Measurements from ENCODE around the gene CGRRF1. TPM values are rescaled to one million over a fixed set of nuclear protein-coding genes. Genes with fewer than 3 reads are reported as not detected.

CGRRF1 gene
- total and polyA plus RNA-seq, 4 experiments from 2014 or later, result 21.8 to 60.7 (median 24.8) TPM

DNA sequence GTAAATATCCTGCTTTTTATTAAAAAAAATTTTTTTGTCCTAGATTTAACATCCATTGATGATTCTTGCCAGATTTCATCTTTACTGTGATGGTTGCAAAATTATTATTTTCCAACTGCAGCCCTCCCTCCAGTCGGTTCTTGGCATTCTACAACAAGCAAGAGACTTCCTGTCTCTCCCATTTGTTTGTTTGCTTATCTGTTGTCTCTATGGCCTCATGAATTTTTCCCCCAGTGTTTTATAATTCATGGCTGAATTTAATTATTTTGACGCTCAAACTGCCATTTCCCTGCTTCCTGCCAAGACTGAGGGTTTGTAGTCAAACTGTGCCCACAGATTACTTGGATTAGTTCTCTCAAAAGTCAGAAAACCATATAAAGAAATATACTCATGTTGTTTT lies 25.9 kb downstream of the CGRRF1 start:
- H3K36me3 Mint-ChIP-seq, result peaks cover 36 to 47% of the 10 kb centered on the region in 2 donors
- ChIA-PET CTCF (ENCODE audit: partially characterized antibody) (no interaction called here), POLR2A (ENCODE audit: partially characterized antibody) (no interaction called here)
- Histone ChIP-seq H3K4me1 (ENCODE audit: insufficient read depth, low read length) (no peaks in the 10 kb centered on the region), H3K27me3 (ENCODE audit: insufficient read depth, low read length) (no peaks in the 10 kb centered on the region), H3K4me3 (ENCODE audit: low read length in 2 of 2) (no peak overlapping the region), H3K36me3 (ENCODE audit: insufficient read depth, low read length) (peaks cover 7% of the 10 kb centered on the region), H3K9me3 (ENCODE audit: control insufficient read depth in 1 of 2, low read length in 2 of 2) (no peaks in the 10 kb centered on the region), H3K27ac (ENCODE audit: low read depth, low read length) (no peak overlapping the region)
- H3K4me1 Mint-ChIP-seq, result peaks cover 0 to 6% (median 3%) of the 10 kb centered on the region in 4 donors
- no peak overlapping the region for H3K4me3 Mint-ChIP-seq
- intact Hi-C loops (cut with micrococcal nuclease), result no loop called here
- H3K9me3 Mint-ChIP-seq, result no peaks in the 10 kb centered on the region
- no peak overlapping the region for H3K27ac Mint-ChIP-seq
- DNase-seq, result no peak
- no peaks in the 10 kb centered on the region for H3K27me3 Mint-ChIP-seq

DNA sequence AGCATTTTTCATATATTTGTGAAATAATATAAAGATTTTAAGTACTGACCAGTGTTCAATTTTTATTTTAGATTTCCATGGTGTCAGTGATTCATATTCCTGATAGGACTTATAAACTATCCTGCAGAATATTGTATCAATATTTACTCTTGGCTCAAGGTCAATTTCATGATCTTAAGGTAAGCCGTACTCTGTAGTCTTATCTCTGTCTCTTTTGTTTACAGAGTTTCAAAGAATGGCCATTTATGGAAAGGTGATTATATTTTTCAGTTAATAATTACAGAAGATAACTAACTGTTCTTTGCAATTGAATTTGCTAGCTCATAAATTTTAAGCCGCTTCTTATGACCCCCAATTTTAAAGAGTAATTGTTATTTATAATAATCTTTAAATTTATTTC lies 27.9 kb downstream of the CGRRF1 start:
- no peak overlapping the region for H3K4me3 ChIP-seq (ENCODE audit: low read length in 2 of 2)
- peaks cover 0 to 2% (median 0%) of the 10 kb centered on the region in 4 donors for H3K4me1 Mint-ChIP-seq
- POLR2A ChIA-PET (ENCODE audit: partially characterized antibody), result no interaction called here

DNA sequence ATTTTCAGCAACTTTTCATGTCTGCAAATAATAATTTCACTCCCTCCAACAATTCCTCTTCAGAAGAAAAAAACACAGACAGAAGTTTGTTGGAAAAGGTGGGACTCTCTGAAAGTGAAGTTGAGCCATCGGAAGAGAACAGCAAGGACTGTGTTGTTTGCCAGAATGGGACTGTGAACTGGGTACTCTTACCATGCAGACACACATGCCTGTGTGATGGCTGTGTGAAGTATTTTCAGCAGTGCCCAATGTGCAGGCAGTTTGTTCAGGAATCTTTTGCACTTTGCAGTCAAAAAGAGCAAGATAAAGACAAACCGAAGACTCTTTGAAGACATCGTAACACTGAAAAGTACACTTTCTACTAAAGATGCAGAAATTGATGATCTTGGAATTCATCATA lies 28.3 kb downstream of the CGRRF1 start:
- POLR2A ChIA-PET (ENCODE audit: partially characterized antibody), result no interaction called here
- no peak for DNase-seq
- Histone ChIP-seq H3K27ac (ENCODE audit: low read depth, low read length) (no peak overlapping the region), H3K27me3 (ENCODE audit: insufficient read depth, low read length) (no peaks in the 10 kb centered on the region), H3K36me3 (ENCODE audit: insufficient read depth, low read length) (peaks cover 7% of the 10 kb centered on the region), H3K9me3 (ENCODE audit: control insufficient read depth in 1 of 2, low read length in 2 of 2) (no peaks in the 10 kb centered on the region), H3K4me1 (ENCODE audit: insufficient read depth, low read length) (no peaks in the 10 kb centered on the region), H3K4me3 (ENCODE audit: low read length in 2 of 2) (no peak overlapping the region)
- Mint-ChIP-seq H3K4me3 (no peak overlapping the region), H3K36me3 (peaks cover 33 to 36% of the 10 kb centered on the region in 2 donors), H3K9me3 (peaks cover 0 to 2% (median 0%) of the 10 kb centered on the region in 8 donors), H3K27me3 (no peaks in the 10 kb centered on the region), H3K4me1 (no peaks in the 10 kb centered on the region), H3K27ac (no peak overlapping the region)
- intact Hi-C loops (cut with micrococcal nuclease), result no loop called here
- CTCF ChIA-PET (ENCODE audit: partially characterized antibody), result interaction anchor here (1.4 kb wide), 1 partner anchor 236 kb away, joined by 3 read pairs; no protein-coding TSS in a partner anchor

More for the DNA sequence above, 27.9 kb downstream of the CGRRF1 start:
- Histone ChIP-seq H3K27me3 (ENCODE audit: insufficient read depth, low read length) (no peaks in the 10 kb centered on the region), H3K9me3 (ENCODE audit: control insufficient read depth in 1 of 2, low read length in 2 of 2) (no peaks in the 10 kb centered on the region), H3K36me3 (ENCODE audit: insufficient read depth, low read length) (peaks cover 7% of the 10 kb centered on the region), H3K27ac (ENCODE audit: low read depth, low read length) (no peak overlapping the region), H3K4me1 (ENCODE audit: insufficient read depth, low read length) (no peaks in the 10 kb centered on the region)
- Mint-ChIP-seq H3K9me3 (no peaks in the 10 kb centered on the region), H3K27ac (no peak overlapping the region), H3K4me3 (no peak overlapping the region), H3K36me3 (peaks cover 33 to 39% of the 10 kb centered on the region in 2 donors), H3K27me3 (no peaks in the 10 kb centered on the region)
- no peak for DNase-seq
- intact Hi-C loops (cut with micrococcal nuclease), result no loop called here
- CTCF ChIA-PET (ENCODE audit: partially characterized antibody), result no interaction called here

GRCh38 chr14:54547583-54547982 lies 37.9 kb downstream of the CGRRF1 start:
- intact Hi-C loops (cut with micrococcal nuclease), result no loop called here
- Mint-ChIP-seq H3K27me3 (peaks cover 0 to 9% of the 10 kb centered on the region in 2 donors), H3K27ac (no peak overlapping the region), H3K36me3 (no peaks in the 10 kb centered on the region), H3K4me3 (no peak overlapping the region), H3K4me1 (no peaks in the 10 kb centered on the region), H3K9me3 (peaks cover 0 to 2% (median 0%) of the 10 kb centered on the region in 8 donors)
- Histone ChIP-seq H3K27ac (ENCODE audit: low read depth, low read length) (no peak overlapping the region), H3K4me1 (ENCODE audit: insufficient read depth, low read length) (no peaks in the 10 kb centered on the region), H3K4me3 (ENCODE audit: low read length in 2 of 2) (no peak overlapping the region), H3K36me3 (ENCODE audit: insufficient read depth, low read length) (no peaks in the 10 kb centered on the region), H3K9me3 (ENCODE audit: control insufficient read depth in 1 of 2, low read length in 2 of 2) (no peaks in the 10 kb centered on the region), H3K27me3 (ENCODE audit: insufficient read depth, low read length) (no peaks in the 10 kb centered on the region)
- no peak for DNase-seq
- ChIA-PET CTCF (ENCODE audit: partially characterized antibody) (interaction anchor here (1.1 kb wide), 1 partner anchor 227 kb away, joined by 3 read pairs; no protein-coding TSS in a partner anchor), POLR2A (ENCODE audit: partially characterized antibody) (no interaction called here)

DNA sequence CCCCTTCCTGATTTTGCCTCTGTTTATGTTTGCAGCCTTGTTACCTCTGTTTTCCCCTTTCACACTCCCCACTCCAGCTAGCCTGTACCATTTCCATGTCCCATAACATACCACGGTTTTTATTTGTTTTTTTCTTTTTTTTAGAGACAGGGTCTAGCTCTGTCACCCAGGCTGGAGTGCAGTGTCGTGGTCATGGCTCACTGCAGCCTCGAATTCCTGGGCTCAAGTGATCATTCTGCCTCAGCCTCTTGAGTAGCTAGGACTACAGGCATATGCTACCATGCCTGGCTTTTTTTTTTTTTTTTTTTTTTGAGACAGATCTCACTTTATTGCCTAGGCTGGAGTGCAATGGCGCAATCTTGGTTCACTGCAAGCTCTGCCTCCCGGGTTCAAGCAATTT lies 38.8 kb downstream of the CGRRF1 start:
- H3K27me3 Mint-ChIP-seq, result peaks cover 2 to 9% of the 10 kb centered on the region in 2 donors
- Histone ChIP-seq H3K27ac (ENCODE audit: low read depth, low read length) (no peak overlapping the region), H3K36me3 (ENCODE audit: insufficient read depth, low read length) (no peaks in the 10 kb centered on the region), H3K9me3 (ENCODE audit: control insufficient read depth in 1 of 2, low read length in 2 of 2) (no peaks in the 10 kb centered on the region), H3K4me3 (ENCODE audit: low read length in 2 of 2) (no peak overlapping the region), H3K4me1 (ENCODE audit: insufficient read depth, low read length) (no peaks in the 10 kb centered on the region), H3K27me3 (ENCODE audit: insufficient read depth, low read length) (no peaks in the 10 kb centered on the region)
- no peak overlapping the region for H3K4me3 Mint-ChIP-seq
- no peaks in the 10 kb centered on the region for H3K4me1 Mint-ChIP-seq
- intact Hi-C loops (cut with micrococcal nuclease), result no loop called here
- peaks cover 0 to 2% (median 0%) of the 10 kb centered on the region in 8 donors for H3K9me3 Mint-ChIP-seq
- H3K36me3 Mint-ChIP-seq, result no peaks in the 10 kb centered on the region
- no peak for DNase-seq
- H3K27ac Mint-ChIP-seq, result no peak overlapping the region
- ChIA-PET POLR2A (ENCODE audit: partially characterized antibody) (no interaction called here), CTCF (ENCODE audit: partially characterized antibody) (interaction anchor here (1.1 kb wide), 1 partner anchor 226 kb away, joined by 3 read pairs; no protein-coding TSS in a partner anchor)

DNA sequence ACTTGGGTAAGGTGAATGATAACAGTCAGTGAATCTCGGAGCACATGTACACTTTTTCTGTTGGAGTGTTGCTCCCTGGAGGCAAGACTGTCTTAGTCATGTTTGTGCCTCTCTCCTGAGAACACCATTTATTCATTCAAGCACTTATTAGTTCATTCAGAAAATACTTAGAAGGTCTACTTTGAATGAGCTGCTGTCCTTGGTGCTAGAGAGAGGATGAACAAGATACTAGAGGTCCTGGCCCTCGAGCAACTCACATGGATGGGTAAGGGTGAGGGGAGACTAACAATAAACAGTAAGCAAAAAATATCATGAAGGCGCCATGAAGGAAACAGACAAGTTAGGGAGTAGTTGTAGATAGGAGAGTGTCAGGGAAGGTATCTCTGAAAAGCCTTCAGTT lies 40.2 kb downstream of the CGRRF1 start:
- H3K27ac Mint-ChIP-seq, result no peak overlapping the region
- CTCF ChIA-PET (ENCODE audit: partially characterized antibody), result interaction anchor here (0.9 to 1.0 kb wide), 2 partner anchors 93 to 224 kb away, joined by 3 read pairs; no protein-coding TSS in a partner anchor
- POLR2A ChIA-PET (ENCODE audit: partially characterized antibody), result no interaction called here
- no peaks in the 10 kb centered on the region for H3K9me3 ChIP-seq (ENCODE audit: control insufficient read depth in 1 of 2, low read length in 2 of 2)
- no peaks in the 10 kb centered on the region for H3K4me1 Mint-ChIP-seq
- no peak for DNase-seq
- intact Hi-C loops (cut with micrococcal nuclease), result no loop called here
- no peak overlapping the region for H3K4me3 Mint-ChIP-seq
- H3K27ac ChIP-seq (ENCODE audit: low read depth, low read length), result no peak overlapping the region
- H3K36me3 ChIP-seq (ENCODE audit: insufficient read depth, low read length), result no peaks in the 10 kb centered on the region
- H3K36me3 Mint-ChIP-seq, result no peaks in the 10 kb centered on the region
- no peaks in the 10 kb centered on the region for H3K27me3 ChIP-seq (ENCODE audit: insufficient read depth, low read length)
- H3K27me3 Mint-ChIP-seq, result peaks cover 2 to 9% of the 10 kb centered on the region in 2 donors
- H3K4me1 ChIP-seq (ENCODE audit: insufficient read depth, low read length), result no peaks in the 10 kb centered on the region
- H3K9me3 Mint-ChIP-seq, result peaks cover 0 to 2% (median 0%) of the 10 kb centered on the region in 8 donors
- H3K4me3 ChIP-seq (ENCODE audit: low read length in 2 of 2), result no peak overlapping the region

- Histone ChIP-seq H3K36me3 (ENCODE audit: insufficient read depth, low read length) (no peaks in the 10 kb centered on the region), H3K9me3 (ENCODE audit: control insufficient read depth in 1 of 2, low read length in 2 of 2) (no peaks in the 10 kb centered on the region), H3K4me1 (ENCODE audit: insufficient read depth, low read length) (no peaks in the 10 kb centered on the region), H3K27me3 (ENCODE audit: insufficient read depth, low read length) (no peaks in the 10 kb centered on the region), H3K27ac (ENCODE audit: low read depth, low read length) (no peak overlapping the region), H3K4me3 (ENCODE audit: low read length in 2 of 2) (no peak overlapping the region)
- H3K4me1 Mint-ChIP-seq, result no peaks in the 10 kb centered on the region
- H3K27me3 Mint-ChIP-seq, result peaks cover 6 to 11% of the 10 kb centered on the region in 2 donors
- H3K36me3 Mint-ChIP-seq, result no peaks in the 10 kb centered on the region
- peaks cover 0 to 2% (median 0%) of the 10 kb centered on the region in 8 donors for H3K9me3 Mint-ChIP-seq
- DNase-seq, result no peak
- intact Hi-C loops (cut with micrococcal nuclease), result no loop called here
- ChIA-PET CTCF (ENCODE audit: partially characterized antibody) (interaction anchor here (0.9 to 1.0 kb wide), 2 partner anchors 92 to 224 kb away, joined by 3 read pairs; no protein-coding TSS in a partner anchor), POLR2A (ENCODE audit: partially characterized antibody) (no interaction called here)
- no peak overlapping the region for H3K27ac Mint-ChIP-seq
- H3K4me3 Mint-ChIP-seq, result no peak overlapping the region
These were observed 40.8 kb downstream of the CGRRF1 start for GRCh38 chr14:54550514-54550913.
